Measurements from ENCODE around the gene MYO15B.
"Not testable (repeated sequence)": the region's sequence is repeated elsewhere in the genome, so short reads cannot be mapped to it uniquely, and the experiment has no call there.

MYO15B gene

GRCh38 chr17:75624714-75625345 lies 37.2 kb downstream of the MYO15B start:
- no peak for DNase-seq (ENCODE audit: low read depth in 2 of 2)

- DNase-seq (ENCODE audit: low read depth in 2 of 2) = no peak
Measured at GRCh38 chr17:75625813-75626486, 38.4 kb downstream of the MYO15B start.

GRCh38 chr17:75626496-75627038 lies 39.0 kb downstream of the MYO15B start:
- DNase-seq (ENCODE audit: low read depth in 2 of 2) = no peak

DNA sequence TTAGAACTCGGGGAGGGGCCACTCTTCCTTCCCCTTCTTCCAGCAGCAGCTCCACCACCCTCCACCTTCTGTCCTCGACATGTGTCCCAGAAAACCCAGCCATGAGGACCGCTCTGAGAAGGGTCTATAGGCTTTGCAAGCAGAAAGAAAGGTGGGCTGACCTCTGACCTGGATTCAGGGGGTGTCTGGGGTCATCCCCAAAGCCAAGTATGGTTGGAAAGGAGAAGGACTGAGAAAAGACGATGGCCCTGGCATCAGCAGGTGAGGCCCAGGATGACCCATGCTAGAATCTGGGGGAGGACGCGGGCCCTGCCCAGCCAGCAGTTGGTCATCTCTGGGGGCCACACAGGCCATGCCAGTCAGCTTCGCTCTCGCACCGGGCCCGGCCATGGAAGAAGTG lies 39.5 kb downstream of the MYO15B start:
- DNase-seq (ENCODE audit: low read depth in 2 of 2) = no peak

- DNase-seq (ENCODE audit: low read depth in 2 of 2) = no peak
Measured at GRCh38 chr17:75628425-75628824, 40.8 kb downstream of the MYO15B start.

GRCh38 chr17:75629157-75629556 lies 41.6 kb downstream of the MYO15B start:
- DNase-seq (ENCODE audit: low read depth in 2 of 2) = no peak

DNA sequence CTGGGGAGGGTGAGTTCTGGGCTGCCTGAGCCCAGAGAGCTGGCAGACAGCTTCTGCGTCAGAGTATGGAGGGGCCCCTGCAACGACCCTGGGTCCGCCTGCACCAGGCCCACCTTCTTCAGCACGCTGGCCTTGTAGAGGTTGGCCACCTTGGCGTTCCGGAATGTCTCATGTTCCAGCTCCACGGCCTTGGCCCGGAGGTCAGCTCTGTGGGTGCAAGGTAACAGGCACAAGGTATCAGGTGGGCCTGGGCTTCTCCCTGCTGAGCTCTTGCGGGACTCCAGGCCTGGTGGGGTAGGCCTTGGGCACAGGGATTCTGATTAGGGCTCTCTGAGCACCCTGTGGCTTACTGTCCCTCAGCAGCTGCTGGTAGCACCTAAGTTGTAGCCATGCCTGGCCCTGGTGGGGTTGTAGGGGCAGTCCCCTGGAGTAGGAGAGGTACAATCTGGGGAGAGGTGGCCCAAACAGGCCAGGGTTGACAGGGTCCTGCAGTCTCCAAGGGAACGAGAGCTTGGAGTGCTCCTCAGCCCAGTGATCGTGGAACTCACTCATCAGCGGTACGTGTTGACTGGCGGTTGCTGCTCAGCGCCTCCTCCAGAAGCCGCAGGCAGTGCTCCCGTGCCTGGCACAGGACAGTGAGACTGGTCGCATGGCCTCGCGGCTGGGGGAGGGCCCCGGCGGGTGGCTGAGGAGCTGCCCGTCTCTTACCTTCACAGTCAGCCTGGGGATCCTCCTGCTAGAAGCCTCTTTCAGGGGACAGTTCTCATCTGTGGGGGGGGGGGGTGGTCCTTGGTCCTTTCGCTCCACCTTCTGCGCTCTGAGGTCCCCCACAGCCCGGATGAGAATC lies 42.7 kb downstream of the MYO15B start:
- no peak for DNase-seq (ENCODE audit: low read depth in 2 of 2)

DNA sequence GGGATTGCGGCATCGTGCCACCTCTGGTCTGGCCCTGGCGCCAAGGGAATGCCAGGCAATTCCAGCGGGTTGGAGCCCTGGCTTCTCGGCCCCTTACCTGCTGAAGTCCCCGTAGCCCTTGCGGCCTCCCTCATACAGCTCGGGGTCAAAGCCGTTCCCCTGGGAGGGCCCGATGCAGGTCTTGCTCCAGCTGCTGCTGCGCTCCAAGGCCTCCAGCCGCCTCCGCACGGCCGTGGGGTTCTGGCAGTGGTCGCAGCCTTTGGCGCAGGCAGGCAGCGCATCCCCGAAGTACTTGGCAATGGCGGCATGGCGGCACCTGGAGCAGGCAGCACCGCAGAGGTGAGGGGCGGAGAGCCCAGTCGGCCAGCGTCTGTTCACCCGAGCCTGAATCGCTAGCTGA lies 43.8 kb downstream of the MYO15B start:
- no peak for DNase-seq (ENCODE audit: low read depth in 2 of 2)

DNA sequence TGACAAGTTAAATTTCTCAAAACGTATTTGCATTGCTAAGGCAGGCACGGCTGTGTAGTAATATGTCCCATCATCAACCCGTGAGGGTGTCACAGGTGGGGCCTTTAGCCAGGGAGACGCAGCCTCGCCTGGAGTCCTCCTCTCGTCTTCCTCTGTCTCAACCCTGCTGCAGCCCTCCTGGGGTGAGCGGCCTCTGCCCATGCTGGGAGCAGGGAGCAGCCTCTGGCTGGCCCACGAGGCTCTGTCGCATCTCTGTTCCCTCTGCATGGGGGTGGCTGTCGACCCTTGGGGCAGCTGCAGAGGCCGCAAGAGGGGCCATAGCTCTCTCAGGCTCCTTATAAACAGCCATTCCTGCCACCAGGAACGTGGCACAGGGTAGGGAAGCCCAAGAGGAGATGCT lies 44.8 kb downstream of the MYO15B start:
- DNase-seq (ENCODE audit: low read depth in 2 of 2) = no peak

GRCh38 chr17:75632863-75633485 lies 45.4 kb downstream of the MYO15B start, which contains the start of gene SMIM5:
Gene SMIM5 (plus strand): TSS chr17:75633434. CDS start chr17:75640202, 6,768 bp downstream.
- DNase-seq (ENCODE audit: low read depth in 2 of 2) = peak; percentile 63 to 76

GRCh38 chr17:75633486-75634375 lies 46.1 kb downstream of the MYO15B start:
- peak in 1 of 2 donors; percentile 25 for DNase-seq (ENCODE audit: low read depth in 2 of 2)

DNA sequence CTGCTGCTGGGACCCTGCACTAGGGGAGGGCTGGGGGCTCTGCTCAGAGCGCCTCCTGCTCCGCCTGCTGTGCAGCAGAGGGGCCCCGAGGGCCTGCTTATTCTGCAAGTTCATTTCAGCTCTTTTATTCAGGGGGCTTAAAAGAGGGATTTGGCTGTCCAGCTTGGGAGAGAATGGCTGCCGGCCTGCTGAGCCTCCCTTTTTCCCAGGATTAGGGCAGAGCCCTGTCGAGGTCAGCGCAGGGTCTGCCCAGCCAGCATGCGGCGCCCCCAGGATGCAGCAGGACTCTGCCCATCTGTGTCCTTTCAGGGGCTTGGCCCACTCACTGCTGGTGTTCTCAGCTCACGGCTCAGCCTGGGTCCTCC lies 46.8 kb downstream of the MYO15B start:
- no peak for DNase-seq (ENCODE audit: low read depth in 2 of 2)

DNA sequence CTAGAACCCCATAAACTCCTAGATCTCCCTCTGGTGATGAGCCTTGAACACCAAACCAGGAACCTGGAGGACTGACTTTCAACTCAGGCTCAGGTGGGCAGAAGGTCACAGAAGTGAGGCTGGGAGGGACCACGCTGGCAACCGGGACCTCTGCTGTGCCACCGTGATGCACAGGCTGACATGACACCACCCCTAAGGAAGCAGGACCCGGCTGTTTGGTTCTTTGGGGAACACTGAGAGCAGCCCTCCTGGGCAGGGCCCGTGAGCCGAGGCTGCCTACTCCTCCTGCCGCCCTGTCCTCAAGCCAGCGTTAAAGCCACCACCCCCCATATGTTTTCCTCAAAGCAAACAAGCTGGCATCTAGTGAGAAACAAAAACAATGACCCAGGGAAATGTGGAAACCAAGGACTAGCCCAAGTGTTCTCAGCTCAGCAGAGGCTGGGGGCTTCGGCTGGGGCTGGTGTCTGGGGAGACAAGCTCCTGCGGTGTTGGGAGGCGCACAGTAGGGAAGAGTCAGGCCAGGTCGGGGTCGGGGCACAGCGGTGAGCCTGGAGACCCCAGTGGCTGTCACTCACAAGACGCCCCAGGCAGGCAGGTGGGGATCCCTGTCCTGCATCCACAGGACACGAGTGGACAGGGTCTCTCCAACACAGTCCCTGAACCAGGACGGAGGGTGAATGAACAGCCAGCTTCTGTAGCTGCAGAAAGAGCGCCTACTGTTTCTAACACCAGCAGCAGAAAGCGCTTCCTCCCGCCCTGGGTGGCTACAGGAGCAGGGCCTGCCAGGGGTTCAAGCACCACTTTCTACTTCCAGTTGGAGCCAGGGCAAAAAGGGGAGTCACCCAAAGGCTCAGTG lies 47.4 kb downstream of the MYO15B start:
- no peak for DNase-seq (ENCODE audit: low read depth in 2 of 2)

DNA sequence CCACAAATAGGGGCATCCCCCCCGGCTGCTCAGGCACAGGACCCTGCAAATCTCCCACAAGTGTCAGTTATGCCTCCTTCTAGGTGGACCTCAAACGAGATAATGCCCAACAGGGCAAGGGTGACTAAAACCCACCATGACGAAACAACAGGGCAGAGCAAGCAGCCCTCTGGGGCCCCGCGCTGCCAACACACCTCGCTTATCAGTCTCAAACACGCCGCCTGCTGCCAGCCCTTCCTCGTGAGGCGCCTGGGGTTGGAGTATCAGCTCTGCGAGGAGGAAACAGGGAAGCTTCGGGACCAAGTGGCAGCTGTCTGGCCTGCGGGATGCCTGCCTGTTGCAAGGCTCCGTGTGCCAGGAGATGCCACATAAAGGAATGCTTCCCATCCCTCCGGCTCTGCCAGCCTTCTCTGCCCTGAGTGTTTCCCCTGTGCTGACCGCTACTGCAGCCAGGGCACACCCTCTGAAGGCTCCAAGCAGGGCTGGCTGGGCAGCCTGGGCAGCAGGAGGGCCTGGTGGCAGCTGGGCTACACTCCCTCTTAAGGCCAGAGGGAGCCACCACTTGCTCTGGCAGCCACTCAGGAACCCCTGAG lies 48.1 kb downstream of the MYO15B start:
- no peak for DNase-seq (ENCODE audit: low read depth in 2 of 2)

DNA sequence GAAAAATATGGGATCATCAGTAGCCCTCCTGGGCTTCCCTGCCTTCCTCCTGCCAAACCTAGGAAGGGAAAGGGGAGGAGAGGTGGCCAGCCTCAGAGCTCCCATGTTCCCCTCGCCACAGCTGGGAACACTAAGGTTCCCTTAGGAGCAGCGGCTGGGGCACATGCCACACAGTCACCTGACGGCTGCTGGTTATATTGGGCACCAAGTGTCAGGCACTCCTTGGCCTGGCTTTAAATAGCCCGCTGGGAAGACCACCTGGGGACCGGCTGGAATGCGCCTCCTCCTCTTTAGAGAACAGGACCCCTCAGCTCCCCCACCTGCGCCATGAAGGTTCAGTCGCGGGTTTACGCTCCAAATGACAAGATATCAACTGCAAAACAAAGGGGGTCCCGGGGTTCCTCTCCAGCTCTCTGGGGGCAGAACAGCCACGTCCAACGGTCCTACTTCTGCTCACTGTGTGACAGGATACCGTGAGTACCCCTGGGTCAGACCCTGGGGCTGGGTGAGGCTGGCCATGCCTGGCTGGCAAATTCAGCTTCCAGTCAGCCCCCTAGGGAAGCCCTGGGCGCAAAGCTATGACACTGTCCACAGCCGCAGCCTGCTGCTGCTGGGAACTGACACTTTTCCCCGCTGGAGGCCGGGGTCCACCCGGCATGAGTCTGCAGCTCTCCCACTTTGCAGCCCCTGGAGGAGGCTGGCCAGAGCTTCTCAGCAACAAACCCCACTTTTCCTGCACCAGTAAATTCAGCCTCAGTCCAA lies 49.0 kb downstream of the MYO15B start:
- DNase-seq (ENCODE audit: low read depth in 2 of 2) = no peak

DNA sequence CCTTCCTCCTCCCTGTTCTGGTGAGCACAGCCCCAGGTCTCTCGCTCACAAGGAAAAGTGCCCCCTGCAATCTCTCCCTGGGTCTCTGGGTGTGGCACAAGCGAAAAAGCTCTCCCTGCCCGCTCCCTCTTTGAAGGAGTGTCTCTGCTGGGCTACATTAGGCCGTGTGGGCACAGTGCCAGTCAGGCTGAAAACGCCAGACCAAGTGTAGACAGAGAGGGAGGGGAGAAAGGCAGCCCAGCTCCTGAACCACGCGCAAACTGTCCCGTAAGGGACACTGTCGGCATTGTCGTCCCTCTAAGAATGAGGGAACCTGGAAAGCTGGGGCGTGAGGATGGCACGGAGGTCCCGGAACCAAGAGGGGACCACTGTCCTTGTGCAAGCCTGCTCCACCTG lies 49.5 kb downstream of the MYO15B start:
- DNase-seq (ENCODE audit: low read depth in 2 of 2) = no peak

DNA sequence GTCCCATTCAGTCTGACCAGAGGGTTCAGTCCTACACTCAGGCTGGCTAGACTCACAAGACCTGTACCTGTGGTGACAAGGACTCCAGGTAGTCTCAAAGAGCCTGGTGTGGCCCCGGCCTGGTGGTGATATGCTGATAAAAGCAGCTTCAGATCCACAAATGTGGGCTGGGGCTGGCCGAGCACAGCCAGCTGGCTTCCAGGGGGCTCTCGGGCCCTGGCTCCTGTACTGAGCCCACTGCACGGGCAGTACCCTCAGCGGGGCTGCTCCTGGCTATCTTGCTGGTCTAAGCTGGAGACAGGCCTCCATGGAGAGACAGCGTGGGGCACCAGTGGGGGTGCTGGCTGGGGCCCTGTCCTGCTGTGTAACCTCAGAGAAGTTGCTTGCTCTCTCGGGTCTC lies 50.0 kb downstream of the MYO15B start:
- DNase-seq (ENCODE audit: low read depth in 2 of 2) = no peak

DNA sequence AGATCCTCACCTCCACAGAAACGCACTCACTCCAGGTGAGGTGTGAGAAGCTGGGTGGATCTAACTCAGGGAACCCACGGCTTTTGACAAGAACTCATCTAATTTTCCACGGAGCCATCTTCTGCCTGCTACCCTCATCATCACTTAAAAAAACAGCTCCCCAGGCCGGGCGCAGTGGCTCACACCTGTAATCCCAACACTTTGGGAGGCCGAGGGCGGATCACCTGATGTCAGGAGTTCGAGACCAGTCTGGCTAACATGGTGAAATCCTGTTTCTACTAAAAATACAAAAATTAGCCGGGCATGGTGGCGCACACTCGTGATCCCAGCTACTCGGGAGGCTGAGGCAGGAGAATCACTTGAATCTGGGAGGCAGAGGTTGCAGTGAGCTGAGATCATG lies 50.4 kb downstream of the MYO15B start:
- not testable (repeated sequence) for DNase-seq (ENCODE audit: low read depth in 2 of 2)

- DNase-seq (ENCODE audit: low read depth in 2 of 2) = no peak
Measured at GRCh38 chr17:75638893-75639292, 51.3 kb downstream of the MYO15B start.
